Measurements from ENCODE around the gene SEZ6.

DNA sequence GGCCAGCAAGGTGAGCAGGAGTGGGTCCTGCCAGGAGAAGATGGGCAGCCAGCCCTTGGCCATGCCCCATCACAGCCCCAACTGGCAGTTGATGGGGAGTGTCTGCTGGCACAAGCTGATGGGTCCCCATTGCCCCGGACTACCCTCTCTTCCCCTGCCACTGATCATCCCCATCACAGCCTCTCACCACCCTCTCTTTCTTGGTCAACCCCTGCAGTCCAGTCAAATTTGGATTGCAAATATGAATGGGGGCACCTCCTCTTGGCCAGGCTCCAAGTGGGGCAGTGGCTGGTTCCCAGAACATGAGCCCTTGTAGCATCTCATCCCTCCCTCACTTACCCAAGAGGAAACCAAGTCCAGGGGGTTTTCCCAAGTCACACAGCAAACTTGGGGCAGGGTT is 17.4 kb downstream of the SEZ6 start:
- TF ChIP-seq CTCF (IDR thresholded peaks at IDR 0.05 in 8 of 11, conservative IDR thresholded peaks at IDR 0.05 in 3 of 11) (no peak), POLR2AphosphoS5 (IDR thresholded peaks at IDR 0.05) (no peak), POLR2A (IDR thresholded peaks at IDR 0.05) (no peak)

Measured in spleen (tissue), 7 donors.